AG09319 (cell line): Measurements from ENCODE around the gene LILRA1.
"Not testable (repeated sequence)": the region's sequence is repeated elsewhere in the genome, so short reads cannot be mapped to it uniquely, and the experiment has no call there.

Experiments used
- DNase-seq: peaks from one replicate; pipeline ENCODE4 v3.0.0-alpha.2; 2010; ENCODE audit warnings: low read depth; ENCODE audit errors: extremely low read depth
- TF ChIP-seq, protein P1 (sequence below): IDR thresholded peaks from 2 replicates; pipeline ENCODE4 v1.5.1; 2011; ENCODE audit warnings: low read depth, mild to moderate bottlenecking, inconsistent platforms, low read length, moderate library complexity

LILRA1 gene

DNA sequence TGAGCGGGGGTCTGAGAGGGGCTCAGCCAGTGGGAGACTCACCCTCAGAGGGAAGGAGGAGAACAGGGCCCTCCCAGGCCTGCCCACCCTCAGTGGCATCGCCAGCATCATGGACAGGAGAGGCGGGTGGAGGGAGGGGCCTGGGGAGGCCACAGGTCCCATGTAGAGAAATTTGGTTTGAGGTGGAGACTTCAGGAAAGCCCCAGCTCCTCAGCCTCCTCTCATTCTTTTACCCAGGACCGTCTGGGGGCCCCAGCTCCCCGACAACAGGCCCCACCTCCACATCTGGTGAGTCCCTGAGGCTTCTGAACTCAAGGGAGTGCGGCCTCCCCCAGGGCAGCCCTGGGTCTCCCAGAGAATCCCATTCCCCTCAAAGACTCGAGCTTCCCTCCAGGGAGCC is 40.0 kb downstream of the LILRA1 start:
- TF ChIP-seq, protein P1, sequence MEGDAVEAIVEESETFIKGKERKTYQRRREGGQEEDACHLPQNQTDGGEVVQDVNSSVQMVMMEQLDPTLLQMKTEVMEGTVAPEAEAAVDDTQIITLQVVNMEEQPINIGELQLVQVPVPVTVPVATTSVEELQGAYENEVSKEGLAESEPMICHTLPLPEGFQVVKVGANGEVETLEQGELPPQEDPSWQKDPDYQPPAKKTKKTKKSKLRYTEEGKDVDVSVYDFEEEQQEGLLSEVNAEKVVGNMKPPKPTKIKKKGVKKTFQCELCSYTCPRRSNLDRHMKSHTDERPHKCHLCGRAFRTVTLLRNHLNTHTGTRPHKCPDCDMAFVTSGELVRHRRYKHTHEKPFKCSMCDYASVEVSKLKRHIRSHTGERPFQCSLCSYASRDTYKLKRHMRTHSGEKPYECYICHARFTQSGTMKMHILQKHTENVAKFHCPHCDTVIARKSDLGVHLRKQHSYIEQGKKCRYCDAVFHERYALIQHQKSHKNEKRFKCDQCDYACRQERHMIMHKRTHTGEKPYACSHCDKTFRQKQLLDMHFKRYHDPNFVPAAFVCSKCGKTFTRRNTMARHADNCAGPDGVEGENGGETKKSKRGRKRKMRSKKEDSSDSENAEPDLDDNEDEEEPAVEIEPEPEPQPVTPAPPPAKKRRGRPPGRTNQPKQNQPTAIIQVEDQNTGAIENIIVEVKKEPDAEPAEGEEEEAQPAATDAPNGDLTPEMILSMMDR = no peak
- no peak for DNase-seq

DNA sequence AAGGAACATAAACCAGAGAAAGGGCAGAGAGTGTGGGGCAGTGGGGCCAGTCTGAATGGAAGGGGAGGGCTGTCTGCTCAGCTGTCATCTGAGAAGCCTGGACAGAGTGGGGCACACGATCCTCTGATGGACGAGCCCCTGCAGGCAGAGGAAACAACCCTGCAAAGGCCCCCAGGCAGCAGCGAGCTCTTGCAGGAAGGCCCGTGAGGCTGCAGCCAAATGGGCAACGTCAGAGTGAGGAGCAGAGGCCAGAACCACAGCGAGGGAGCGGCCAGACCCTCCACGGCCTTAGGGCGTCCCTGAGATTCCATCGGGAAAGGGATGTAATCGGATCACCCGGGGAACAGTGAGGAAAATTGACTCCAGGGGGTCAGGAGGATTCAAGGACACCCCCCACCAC is 42.6 kb downstream of the LILRA1 start:
- DNase-seq = not testable (repeated sequence)

DNA sequence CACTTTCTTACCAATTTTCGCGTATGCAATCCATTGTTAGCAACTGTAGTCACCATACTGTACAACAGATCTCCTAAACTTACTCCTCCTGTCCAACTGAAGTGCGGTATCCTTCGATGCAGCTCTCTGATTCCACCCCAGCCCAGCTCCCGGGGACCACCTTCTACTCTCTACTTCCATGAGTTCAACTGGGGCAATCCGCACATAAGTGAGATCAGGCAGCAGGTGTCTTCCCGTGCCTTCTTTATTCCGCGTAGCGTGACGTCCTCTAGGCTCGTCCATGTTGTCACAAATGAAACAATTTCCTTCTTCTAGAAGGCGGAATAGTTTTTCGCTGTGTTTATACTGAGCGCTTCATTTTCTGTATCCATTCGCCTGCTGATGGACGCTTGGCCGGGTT is 45.3 kb downstream of the LILRA1 start:
- DNase-seq = no peak
- TF ChIP-seq, protein P1 = no peak

DNA sequence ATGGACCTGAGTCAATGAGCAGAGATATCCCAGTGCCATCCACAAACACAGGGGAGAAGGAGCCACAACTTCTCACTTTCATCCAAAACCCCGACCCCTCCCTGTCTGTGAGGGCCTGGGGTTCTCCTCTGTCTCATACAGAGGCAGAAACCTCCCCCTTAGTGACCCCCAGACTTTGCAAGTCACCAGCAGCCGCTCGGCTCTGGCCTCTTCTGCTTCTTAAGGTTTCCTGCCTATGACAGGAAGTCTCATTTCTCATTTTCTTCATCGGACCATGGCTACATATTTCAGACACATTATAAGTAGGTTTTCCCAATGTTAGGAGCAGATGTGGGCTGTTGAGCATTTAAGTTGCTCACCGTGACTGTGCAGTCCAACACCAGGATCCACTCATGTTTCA is 49.5 kb downstream of the LILRA1 start:
- not testable (repeated sequence) for DNase-seq

DNA sequence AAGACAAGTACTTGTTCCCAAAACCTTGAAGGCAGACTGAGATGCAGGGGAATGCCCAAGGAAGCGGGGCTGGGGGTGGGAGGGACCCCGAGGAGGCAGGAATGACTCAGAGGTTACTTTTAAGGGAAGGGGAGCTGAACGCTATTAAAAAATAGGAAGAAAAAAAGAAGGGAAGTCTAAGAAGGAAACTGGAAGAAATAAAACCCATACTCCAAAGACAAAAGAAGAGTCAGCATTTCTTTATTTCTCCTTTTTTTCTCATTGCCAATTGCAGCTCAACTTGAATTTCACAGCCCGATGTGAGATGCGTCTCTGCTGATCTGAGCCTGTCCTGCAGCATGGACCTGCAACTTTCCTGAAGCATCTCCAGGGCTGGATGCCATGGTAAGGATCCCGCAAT is 50.2 kb downstream of the LILRA1 start:
- DNase-seq = not testable (repeated sequence)

DNA sequence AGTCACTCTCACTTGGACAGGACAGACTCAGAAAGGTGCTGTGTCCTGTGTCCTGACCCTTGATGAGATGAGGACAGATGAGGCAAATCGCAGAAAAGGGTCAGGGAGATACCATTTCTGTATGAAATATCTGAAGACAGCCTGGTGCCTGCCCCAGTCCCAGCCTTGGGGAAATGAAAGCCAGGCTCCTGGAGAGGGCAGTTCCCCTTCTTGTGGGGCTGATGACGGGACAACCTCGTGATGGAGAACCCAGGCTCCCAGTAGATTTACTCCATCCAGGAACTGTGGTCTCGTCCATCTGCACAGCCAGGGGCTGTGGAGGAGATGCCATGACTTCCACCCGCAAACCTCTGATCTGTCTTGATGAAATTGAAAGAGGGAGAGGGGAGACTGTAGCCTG is 50.6 kb downstream of the LILRA1 start:
- TF ChIP-seq, protein P1 = no peak

DNA sequence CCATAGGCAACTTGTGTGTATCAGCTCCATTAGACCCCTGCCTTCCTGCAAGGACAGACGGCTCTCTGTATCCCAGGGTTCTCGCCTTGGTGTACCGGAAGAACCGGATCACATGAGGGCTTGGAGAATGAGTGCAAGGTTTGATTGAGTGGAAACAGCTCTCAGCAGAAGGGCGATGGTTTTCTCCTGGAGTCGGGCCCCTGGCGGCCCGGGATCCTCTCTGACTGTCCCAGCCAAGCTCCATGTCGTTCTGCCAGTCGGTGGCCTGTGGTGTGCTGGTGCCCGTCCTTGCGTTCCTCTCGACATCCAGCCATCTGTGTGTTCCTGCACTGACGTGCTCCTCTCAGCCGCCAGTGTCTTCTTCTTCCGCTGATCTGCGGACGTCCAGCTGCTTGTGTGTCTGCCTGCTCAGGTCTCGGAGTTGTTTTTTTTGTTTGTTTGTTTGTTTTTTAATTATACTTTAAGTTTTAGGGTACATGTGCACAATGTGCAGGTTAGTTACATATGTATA is 53.0 kb downstream of the LILRA1 start:
- DNase-seq = no peak
- TF ChIP-seq, protein P1 = no peak

More for the DNA sequence above, 50.6 kb downstream of the LILRA1 start:
- no peak for DNase-seq

DNA sequence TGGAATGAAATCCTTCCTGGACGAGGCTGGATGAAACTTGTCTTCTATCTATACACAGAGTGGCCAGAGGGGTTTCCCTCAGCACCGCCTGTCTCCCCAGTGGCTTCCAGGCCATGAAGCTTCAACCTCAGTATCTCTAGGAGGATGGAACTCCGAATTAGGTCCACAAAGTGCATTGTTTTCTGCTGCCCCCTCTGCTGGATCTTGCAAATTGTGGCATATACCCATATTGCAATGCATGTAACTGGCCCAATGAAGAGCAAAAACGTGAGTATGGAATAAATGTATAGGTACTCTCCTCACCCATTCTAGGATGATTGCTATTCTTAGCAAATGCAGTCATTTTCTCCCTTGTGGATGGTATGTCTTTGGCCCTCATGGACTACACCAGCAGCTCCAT is 54.7 kb downstream of the LILRA1 start:
- TF ChIP-seq, protein P1 = no peak
- no peak for DNase-seq

DNA sequence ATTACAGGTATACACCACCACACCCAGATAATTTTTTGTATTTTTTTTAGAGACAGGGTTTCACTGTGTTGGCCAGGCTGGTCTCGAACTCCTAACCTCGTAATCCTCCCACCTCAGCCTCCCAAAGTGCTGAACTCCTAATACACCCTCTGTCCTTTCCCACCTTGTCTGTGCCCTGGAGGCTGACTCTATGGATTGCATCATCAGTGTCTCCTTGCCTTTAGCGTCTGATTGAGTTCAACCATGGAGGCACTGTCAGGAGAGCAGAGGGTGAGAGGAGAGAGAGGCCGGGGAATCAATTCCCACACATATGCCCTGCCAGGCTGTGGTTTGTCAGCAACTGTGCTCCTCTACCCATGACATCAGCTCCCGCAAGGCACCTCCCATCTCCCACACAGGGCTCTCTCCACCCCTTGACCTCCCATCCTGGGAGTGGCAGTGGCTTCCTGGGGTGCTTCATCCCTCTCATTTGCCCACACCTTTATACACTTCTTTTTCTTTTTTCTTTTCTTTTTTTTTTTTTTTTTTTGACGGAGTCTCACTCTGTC is 56.8 kb downstream of the LILRA1 start:
- DNase-seq = no peak
- TF ChIP-seq, protein P1 = no peak
